Measurements from ENCODE around the gene GAN.
A peak's percentile ranks its signal among the peaks of the same experiment; 100 is the strongest.
"Not testable (repeated sequence)": the region's sequence is repeated elsewhere in the genome, so short reads cannot be mapped to it uniquely, and the experiment has no call there.

GAN gene

GRCh38 chr16:81421536-81421935, 106.8 kb downstream of the GAN start:
- TF ChIP-seq, protein P1, sequence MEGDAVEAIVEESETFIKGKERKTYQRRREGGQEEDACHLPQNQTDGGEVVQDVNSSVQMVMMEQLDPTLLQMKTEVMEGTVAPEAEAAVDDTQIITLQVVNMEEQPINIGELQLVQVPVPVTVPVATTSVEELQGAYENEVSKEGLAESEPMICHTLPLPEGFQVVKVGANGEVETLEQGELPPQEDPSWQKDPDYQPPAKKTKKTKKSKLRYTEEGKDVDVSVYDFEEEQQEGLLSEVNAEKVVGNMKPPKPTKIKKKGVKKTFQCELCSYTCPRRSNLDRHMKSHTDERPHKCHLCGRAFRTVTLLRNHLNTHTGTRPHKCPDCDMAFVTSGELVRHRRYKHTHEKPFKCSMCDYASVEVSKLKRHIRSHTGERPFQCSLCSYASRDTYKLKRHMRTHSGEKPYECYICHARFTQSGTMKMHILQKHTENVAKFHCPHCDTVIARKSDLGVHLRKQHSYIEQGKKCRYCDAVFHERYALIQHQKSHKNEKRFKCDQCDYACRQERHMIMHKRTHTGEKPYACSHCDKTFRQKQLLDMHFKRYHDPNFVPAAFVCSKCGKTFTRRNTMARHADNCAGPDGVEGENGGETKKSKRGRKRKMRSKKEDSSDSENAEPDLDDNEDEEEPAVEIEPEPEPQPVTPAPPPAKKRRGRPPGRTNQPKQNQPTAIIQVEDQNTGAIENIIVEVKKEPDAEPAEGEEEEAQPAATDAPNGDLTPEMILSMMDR (IDR thresholded peaks at IDR 0.05; ENCODE audit: low read depth, low read length, poor library complexity, severe bottlenecking): no peak
- no peak for TF ChIP-seq EZH2phosphoT487 (IDR thresholded peaks at IDR 0.05; ENCODE audit: borderline replicate concordance, low read length)
- peak overlapping the region; percentile 27 for H3K4me2 ChIP-seq (ENCODE audit: low read length)

GRCh38 chr16:81422153-81422552, 107.4 kb downstream of the GAN start:
- not testable (repeated sequence) for H3K4me3 ChIP-seq (ENCODE audit: low read length); H3K36me3 ChIP-seq (ENCODE audit: control insufficient read depth, low read length); H3F3A ChIP-seq (ENCODE audit: control insufficient read depth, insufficient read depth); H3K9me3 ChIP-seq (ENCODE audit: control insufficient read depth, insufficient read depth, low read length); H3K9me2 ChIP-seq (replicated peaks; ENCODE audit: control insufficient read depth, low read length); H3K4me2 ChIP-seq (ENCODE audit: low read length); H4K20me1 ChIP-seq (ENCODE audit: control insufficient read depth, insufficient read depth, low read depth, low read length); H3K27me3 ChIP-seq (ENCODE audit: control insufficient read depth, low read length); H3K79me2 ChIP-seq (ENCODE audit: control insufficient read depth, low read length); H3K27ac ChIP-seq (ENCODE audit: low read depth, low read length)
- peaks cover 44% of the 10 kb centered on the region for H3K4me1 ChIP-seq (ENCODE audit: control insufficient read depth, low read length)

More at GRCh38 chr16:81421536-81421935, 106.8 kb downstream of the GAN start:
- Histone ChIP-seq H3K9me3 (ENCODE audit: control insufficient read depth, insufficient read depth, low read length) (no peaks in the 10 kb centered on the region), H3K27ac (ENCODE audit: low read depth, low read length) (no peak overlapping the region), H3K4me3 (ENCODE audit: low read length) (no peak overlapping the region), H3K9me2 (replicated peaks; ENCODE audit: control insufficient read depth, low read length) (no peaks in the 10 kb centered on the region), H3K4me1 (ENCODE audit: control insufficient read depth, low read length) (peaks cover 38% of the 10 kb centered on the region), H3K27me3 (ENCODE audit: control insufficient read depth, low read length) (no peaks in the 10 kb centered on the region), H3F3A (ENCODE audit: control insufficient read depth, insufficient read depth) (peaks cover 5% of the 10 kb centered on the region; the same call in 1 of the 2 replicates), H3K79me2 (ENCODE audit: control insufficient read depth, low read length) (no peaks in the 10 kb centered on the region), H4K20me1 (ENCODE audit: control insufficient read depth, insufficient read depth, low read depth, low read length) (no peaks in the 10 kb centered on the region), H3K36me3 (ENCODE audit: control insufficient read depth, low read length) (no peaks in the 10 kb centered on the region)

DNA sequence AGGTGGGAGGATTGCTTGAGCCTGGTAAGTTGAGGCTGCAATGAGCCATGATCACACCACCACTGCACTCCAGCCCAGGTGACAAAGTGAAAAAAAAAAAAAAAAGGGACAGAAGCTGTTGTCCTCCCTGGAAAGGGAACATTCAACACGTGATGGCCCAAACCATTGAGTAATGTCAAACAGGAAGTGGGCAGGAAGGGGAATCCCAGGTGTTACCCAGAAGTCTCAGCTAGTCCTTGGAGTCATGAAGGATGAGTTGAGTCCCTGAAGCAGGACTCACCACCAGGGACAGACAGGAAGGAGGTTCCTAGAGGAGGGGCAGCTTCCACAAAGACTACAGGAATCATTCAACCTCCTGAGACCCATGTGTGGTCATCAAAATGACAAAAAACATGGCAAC, 110.0 kb downstream of the GAN start:
- no peak overlapping the region for H3K27ac ChIP-seq (ENCODE audit: low read depth, low read length)
- H3F3A ChIP-seq (ENCODE audit: control insufficient read depth, insufficient read depth): peaks cover 16% of the 10 kb centered on the region
- no peaks in the 10 kb centered on the region for H3K79me2 ChIP-seq (ENCODE audit: control insufficient read depth, low read length)
- H3K9me3 ChIP-seq (ENCODE audit: control insufficient read depth, insufficient read depth, low read length): no peaks in the 10 kb centered on the region
- peak overlapping the region; percentile 20 for H3K4me2 ChIP-seq (ENCODE audit: low read length)
- no peaks in the 10 kb centered on the region for H4K20me1 ChIP-seq (ENCODE audit: control insufficient read depth, insufficient read depth, low read depth, low read length)
- no peak overlapping the region for H3K4me3 ChIP-seq (ENCODE audit: low read length)
- H3K9me2 ChIP-seq (replicated peaks; ENCODE audit: control insufficient read depth, low read length): no peaks in the 10 kb centered on the region
- no peaks in the 10 kb centered on the region for H3K36me3 ChIP-seq (ENCODE audit: control insufficient read depth, low read length)
- H3K27me3 ChIP-seq (ENCODE audit: control insufficient read depth, low read length): peaks cover 3% of the 10 kb centered on the region; the same call in 1 of the 2 replicates
- peaks cover 64% of the 10 kb centered on the region for H3K4me1 ChIP-seq (ENCODE audit: control insufficient read depth, low read length)
- no peak for TF ChIP-seq EZH2phosphoT487 (IDR thresholded peaks at IDR 0.05; ENCODE audit: borderline replicate concordance, low read length)
- TF ChIP-seq, protein P1 (IDR thresholded peaks at IDR 0.05; ENCODE audit: low read depth, low read length, poor library complexity, severe bottlenecking): no peak

DNA sequence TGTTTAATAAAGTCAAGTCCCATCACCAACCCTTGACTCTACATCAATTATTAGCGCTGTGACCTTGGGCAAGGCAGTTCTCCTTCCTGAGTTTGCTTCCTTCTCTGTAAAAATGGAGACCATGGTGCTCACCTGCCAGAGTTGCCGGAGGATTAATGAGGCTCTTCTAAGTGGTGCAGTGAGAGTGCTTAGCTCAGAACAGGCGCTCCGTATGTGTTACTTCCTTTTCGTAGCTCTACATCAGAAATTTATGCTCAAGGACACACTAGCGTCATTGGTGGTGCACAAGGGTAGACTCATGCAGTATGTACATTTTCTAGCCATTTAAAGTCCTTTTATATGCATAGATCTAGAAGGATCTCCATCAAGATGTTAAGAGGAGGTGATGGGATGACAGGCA, 112.5 kb downstream of the GAN start:
- H3K79me2 ChIP-seq (ENCODE audit: control insufficient read depth, low read length): no peaks in the 10 kb centered on the region
- no peaks in the 10 kb centered on the region for H3K9me2 ChIP-seq (replicated peaks; ENCODE audit: control insufficient read depth, low read length)
- H4K20me1 ChIP-seq (ENCODE audit: control insufficient read depth, insufficient read depth, low read depth, low read length): no peaks in the 10 kb centered on the region
- no peak for TF ChIP-seq EZH2phosphoT487 (IDR thresholded peaks at IDR 0.05; ENCODE audit: borderline replicate concordance, low read length)
- TF ChIP-seq, protein P1 (IDR thresholded peaks at IDR 0.05; ENCODE audit: low read depth, low read length, poor library complexity, severe bottlenecking): no peak
- no peak overlapping the region for H3K4me3 ChIP-seq (ENCODE audit: low read length)
- peaks cover 16% of the 10 kb centered on the region for H3F3A ChIP-seq (ENCODE audit: control insufficient read depth, insufficient read depth)
- H3K4me1 ChIP-seq (ENCODE audit: control insufficient read depth, low read length): peaks cover 62% of the 10 kb centered on the region
- no peaks in the 10 kb centered on the region for H3K9me3 ChIP-seq (ENCODE audit: control insufficient read depth, insufficient read depth, low read length)
- H3K36me3 ChIP-seq (ENCODE audit: control insufficient read depth, low read length): no peaks in the 10 kb centered on the region
- no peak overlapping the region for H3K4me2 ChIP-seq (ENCODE audit: low read length)
- no peak overlapping the region for H3K27ac ChIP-seq (ENCODE audit: low read depth, low read length)
- peaks cover 3% of the 10 kb centered on the region; the same call in 1 of the 2 replicates for H3K27me3 ChIP-seq (ENCODE audit: control insufficient read depth, low read length)
